H1 (cell line): ENCODE results near the gene TNPO2. TPM values are rescaled to one million over a fixed set of nuclear protein-coding genes. Genes with fewer than 3 reads are reported as not detected.

Experiments
- BCL11A ChIP-seq, 2 experiments: IDR thresholded peaks; one replicate each; pipeline ENCODE4 v1.6.1; 2011; ENCODE audit warnings: low read depth in 2 of 2, low read length in 2 of 2, mild to moderate bottlenecking in 2 of 2
- RBBP5 ChIP-seq: IDR thresholded peaks from 2 replicates; pipeline ENCODE4 v1.7.1; 2012; ENCODE audit warnings: low read depth, mild to moderate bottlenecking, inconsistent platforms, low read length, moderate library complexity, borderline replicate concordance
- RXRA ChIP-seq: IDR thresholded peaks from 2 replicates; pipeline ENCODE4 v1.6.1; 2011; ENCODE audit warnings: low read depth, mild to moderate bottlenecking, low read length, moderate library complexity; ENCODE audit not compliant: insufficient read depth
- polyA plus RNA-seq, 7 experiments: library from polyadenylated mRNA; depleted of rRNA in 3 of 7; stranded (reverse) in 5 of 7; unstranded in 2 of 7; fragments of >200 nt in 5 of 7; fragments of 200-250 nt in 2 of 7; gene quantifications; 1 replicate in 5 of 7; 2 replicates in 1 of 7; 4 replicates in 1 of 7; pipeline versions ENCODE4 v1.2.1 to v1.2.3, GENCODE V29; 2011 to 2013; ENCODE audit warnings: missing spikeins in 2 of 7, mixed read lengths in 2 of 7
- total RNA-seq: library from RNA; stranded (reverse); fragmentation: NEBNext Ultra II Directional; extraction: Animal tissue kit (Norgen Biotek cat#: 25700); gene quantifications from 2 replicates; pipeline ENCODE4 v1.2.1, GENCODE V29; 2021

The TNPO2 gene
- total and polyA plus RNA-seq, 2 of the 8 experiments (the other 6 are each of a cell fraction or from before 2014, with no cell fraction given) = 112 to 121 TPM

DNA sequence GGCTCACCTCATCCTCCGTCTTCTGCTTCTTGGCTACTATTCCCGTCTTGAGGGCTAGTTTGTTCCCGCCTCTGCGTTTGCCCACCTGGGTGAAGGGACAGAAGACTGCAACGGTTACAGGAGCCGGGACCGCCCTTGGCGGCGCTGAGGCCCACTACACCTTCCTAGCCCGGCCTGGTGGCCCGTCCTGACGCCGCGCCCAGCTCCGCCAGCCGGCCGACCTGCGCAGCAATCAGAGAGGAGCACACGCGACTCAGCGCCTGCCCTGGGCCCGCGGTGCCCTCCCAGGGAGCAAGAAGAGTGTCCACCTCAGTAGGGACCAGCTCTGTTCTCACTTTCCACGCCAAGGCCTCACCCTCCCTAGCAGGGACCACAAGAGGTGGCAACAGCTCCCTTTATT, 7.6 kb upstream of the TNPO2 start (continued):
- no peak for TF ChIP-seq RBBP5
- TF ChIP-seq RXRA = no peak
- TF ChIP-seq BCL11A (IDR thresholded peaks at IDR 0.05; ENCODE audit: low read depth in 2 of 2, low read length in 2 of 2) = no peak
